ENCODE results near the gene WDR27.

The WDR27 gene

GRCh38 chr6:169701954-169702839 lies at the start of gene WDR27, which contains the start of gene C6orf120:
TSS of gene WDR27 (minus strand) at chr6:169702029. CDS start at chr6:169689005, 13,024 bp downstream.
TSS of gene C6orf120 (plus strand) at chr6:169702126. CDS start at chr6:169702460, 334 bp downstream.
- no peak for DNase-seq

- no peak for DNase-seq
Observed at GRCh38 chr6:169746556-169746955, 44.7 kb upstream of the WDR27 start.

GRCh38 chr6:169745405-169745804 lies 43.6 kb upstream of the WDR27 start:
- DNase-seq: no peak

DNA sequence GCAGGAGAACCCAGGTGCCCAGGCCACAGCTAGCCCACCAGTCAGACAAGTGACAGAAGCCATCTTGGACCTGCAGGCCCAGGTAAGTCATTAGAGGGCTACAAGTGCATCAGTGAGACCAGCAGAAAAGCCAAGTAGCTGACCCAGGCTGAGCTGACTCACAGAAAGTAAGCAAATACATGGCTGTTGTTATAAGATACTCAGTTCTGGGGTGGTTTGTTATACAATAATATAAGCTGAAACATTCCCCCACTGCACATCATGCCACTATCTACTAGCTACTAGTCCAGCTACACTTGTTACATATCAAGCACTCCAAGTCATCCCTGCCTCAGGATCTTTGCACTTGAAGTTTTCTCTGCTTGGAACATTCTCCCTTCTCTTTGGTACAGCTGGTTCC lies 39.5 kb upstream of the WDR27 start:
- DNase-seq: no peak

DNA sequence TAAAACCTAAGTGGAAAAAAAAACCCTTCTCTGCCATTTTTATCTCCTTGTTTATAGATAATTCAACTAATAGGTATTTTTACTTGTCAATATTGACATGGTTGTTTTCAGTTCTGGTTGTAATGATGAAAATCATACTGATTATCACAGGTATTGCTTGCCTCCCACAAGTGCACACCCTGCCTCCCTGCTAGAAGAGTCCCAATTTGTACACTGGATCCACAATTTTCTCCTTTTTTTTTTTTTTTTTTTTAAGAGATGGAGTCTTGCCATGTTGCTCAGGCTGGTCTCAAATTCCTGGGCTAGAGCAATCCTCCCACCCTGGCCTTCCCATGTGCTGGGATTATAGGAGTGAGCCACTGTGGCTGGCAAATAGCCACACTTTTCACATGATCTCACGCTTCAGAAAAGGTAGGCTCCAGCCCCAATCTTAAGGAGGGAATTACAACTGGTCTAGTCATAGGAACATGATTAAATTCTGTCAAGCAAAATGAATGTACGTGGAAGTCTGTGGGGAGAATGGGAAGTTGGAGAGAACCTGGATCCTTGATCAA lies 37.2 kb upstream of the WDR27 start:
- no peak for DNase-seq

GRCh38 chr6:169738204-169738975 lies 36.6 kb upstream of the WDR27 start:
- no peak for DNase-seq

DNA sequence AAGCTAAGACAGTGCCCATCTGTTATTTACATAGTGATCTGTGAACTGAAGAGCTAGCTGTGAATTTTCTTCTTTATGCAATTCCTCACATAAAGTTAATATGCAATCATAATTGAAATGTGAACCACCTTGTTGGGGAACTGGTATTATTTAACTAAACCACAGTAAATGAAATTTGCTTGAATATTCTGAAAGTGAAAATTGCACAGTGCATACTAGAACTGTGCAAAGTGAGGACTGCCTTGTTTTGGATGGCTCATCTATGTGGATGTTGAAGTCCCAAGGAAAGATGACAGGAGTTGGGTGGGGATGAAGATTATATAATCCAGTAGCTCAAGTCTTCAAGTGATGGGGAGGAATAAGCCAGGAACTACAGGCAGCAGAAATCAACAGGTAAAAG lies 28.1 kb upstream of the WDR27 start:
- DNase-seq: no peak

- DNase-seq: no peak
Observed at GRCh38 chr6:169726963-169727362, 25.1 kb upstream of the WDR27 start.

DNA sequence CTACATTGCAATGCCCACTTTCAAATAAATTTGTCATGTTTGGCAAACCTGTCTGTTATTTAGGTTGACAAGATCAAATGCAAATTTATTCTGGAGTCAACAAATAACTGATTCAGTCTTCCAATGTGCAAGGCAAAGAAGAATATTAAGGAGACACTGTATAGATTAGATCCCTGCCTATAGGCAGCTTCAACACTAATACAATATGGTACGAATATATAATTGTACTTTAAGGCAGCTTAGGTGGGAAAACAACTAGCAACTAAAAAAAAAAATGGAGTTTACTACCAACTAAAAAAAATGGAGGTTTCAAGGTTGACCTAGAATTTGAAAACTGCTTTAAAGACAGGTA lies 24.2 kb upstream of the WDR27 start:
- no peak for DNase-seq

GRCh38 chr6:169725125-169726048 lies 23.6 kb upstream of the WDR27 start:
- DNase-seq: no peak

DNA sequence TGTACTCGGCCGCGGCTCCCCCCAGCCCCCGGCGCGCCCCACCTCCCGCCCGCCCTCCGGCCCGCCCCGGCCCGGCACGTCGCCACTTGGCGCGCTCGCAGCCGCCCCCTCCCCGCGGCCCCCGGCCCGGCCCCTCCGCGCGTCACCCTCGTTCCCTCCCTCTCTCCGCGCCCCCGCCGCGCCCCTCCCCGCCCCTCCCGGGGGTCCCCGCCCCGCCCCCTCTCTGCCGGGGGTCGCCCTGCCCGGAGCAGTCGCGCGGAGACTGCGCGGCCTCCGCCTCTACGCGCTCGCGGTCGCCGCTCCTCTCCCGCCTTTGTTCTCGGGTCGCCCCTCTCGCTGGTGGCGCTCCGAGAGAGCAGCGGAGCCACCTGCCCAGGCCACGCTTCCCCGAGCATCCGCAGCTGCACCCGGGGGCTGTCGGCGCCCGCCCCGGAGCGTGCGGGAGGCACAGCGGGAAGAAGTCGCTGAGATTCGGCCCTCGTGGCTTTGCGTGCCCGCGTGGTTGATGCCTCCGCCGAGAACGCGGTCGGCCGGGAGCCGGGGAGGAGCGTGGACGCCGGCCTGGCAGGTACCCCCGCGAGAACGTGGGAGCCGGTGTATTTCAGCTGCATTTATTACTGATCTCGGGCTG lies 22.8 kb upstream of the WDR27 start, which contains the start of gene PHF10:
TSS of gene PHF10 (minus strand) at position 7 of the 631 bp plus-strand sequence. CDS start 569 bp downstream, outside the sequence.
- DNase-seq: no peak

DNA sequence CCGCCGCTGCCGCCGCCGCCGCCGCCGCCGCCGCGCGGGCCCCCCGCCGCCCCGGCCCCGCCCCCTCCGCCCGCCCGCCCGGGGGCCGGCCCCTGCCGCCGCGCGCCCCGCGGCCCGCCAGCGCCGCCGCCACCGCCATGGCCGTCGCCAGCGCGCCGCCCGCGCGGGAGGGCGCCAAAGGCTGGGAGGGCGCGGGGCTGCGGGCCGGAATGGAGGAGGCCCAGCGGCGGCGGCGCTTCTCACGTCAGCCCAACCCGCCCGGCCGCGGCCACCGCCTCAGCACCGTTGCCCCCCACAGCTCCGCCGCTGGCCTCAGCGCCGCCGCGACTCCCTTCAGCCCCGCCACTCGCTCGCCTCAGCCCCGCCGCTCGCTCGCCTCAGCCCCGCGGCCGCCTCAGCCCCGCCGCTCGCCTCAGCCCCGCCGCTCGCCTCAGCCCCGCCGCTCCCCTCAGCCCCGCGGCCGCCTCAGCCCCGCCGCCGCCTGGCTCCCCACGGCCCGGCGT lies 22.2 kb upstream of the WDR27 start:
- no peak for DNase-seq

DNA sequence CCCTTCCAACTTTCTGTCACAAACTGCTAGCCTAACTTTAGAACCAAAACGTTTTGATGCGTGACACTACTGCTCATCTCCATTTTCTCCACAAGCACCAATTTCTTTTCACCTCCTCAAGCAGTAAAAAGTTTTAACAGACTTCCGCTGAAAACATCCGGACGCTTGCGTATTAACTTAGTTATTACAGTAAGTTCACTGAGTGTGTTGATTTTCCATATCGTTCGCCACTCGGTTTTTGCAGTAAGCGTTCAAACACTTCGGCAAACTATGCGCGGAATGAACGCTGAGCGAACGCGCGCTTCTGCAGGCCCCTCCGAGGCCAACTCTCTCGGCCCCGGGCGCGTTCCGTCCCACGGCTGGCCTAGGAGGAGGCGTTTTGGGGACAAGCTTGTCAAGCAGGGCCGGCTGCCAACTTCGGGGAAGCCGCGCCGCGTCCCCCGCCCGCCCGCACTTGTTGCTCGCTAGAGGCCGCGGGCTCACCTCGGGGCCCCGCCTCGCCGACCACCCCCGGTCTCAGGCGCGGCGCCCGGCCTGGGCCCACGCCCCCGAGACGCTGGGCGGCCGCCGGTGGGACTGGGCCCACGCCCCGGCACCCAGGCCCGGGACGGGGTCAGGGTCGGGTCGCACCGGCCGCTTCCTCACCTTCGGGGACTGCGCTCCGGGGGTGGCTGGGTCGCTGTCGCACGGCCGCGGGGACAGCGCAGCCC lies 21.5 kb upstream of the WDR27 start:
- no peak for DNase-seq

DNA sequence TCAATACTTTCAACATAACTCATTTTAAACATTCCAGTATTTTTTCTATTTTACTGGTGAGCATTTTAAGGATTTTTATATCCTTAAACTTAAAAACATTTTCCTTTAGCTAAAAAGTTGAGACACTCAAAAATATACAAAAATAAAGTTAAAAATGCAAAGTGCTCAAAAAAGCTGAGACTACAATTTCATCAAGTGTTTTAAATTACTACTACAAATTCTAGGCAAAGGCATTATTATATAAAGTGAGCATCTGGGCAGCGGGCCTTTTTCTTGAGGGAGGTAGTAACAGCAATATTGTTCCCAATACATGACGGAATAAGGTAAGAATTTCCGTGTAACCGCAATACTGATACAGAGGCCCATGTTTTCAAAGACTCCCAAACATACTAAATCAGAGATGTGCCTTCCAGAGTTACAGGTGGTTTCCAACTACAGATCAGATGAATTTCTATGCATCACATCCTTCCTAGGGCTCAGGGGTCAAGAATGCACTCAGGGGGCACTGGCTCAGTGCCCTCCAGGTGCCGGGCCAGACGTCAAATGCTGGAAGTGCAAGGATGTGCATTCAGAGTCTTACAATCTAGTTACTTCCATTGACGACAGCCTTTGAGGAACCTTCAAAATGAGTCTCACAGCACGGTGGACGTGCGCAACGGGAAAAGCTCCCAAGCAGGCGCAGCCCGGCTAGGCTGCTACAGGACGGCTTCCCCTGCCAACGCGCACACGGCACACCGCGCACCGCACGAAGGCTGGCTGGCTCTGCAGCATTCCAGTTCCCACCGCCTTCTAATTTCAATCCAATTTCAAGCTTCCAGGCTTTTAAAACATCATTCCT lies 20.8 kb upstream of the WDR27 start:
- no peak for DNase-seq

- no peak for DNase-seq
Observed at GRCh38 chr6:169720207-169720855, 18.5 kb upstream of the WDR27 start.

DNA sequence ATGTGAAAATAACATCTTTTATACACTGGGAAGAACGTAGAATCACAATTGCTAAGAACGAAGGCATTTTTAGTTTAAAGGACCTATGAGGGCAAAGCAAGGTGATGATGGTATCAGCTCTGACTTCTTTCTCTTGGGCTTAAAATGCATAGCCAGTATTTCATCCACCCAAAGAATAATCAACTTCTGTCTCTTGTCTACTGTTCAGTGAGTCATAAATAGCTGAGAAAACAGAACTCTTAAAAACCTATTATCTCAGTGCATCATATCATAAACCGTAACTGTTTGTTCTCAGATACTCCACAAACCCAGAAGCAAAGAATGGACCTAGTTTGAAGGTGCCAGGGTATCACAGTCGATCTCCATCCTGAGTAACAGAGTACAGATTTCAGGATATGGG lies 17.3 kb upstream of the WDR27 start:
- no peak for DNase-seq

GRCh38 chr6:169714595-169714994 lies 12.8 kb upstream of the WDR27 start:
- DNase-seq: no peak

DNA sequence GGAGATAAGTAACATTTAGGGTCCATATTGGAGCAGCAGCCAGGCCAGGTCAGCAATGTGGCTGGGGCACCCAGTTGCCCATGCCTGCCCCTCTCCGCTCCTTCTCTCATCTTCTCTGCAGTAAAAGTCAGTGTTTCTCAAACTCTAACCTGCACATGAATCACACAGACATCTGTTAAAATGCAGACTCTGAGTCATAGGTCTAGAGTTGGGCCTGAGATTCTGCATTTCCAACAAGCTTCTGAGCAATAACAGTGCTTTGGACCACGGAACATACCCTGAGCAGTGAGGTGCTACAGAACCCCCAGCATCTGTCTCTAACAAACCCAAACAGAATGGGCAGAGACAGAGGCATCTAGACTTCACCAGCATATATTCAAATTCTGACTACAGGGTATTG lies 12.3 kb upstream of the WDR27 start:
- DNase-seq: no peak

DNA sequence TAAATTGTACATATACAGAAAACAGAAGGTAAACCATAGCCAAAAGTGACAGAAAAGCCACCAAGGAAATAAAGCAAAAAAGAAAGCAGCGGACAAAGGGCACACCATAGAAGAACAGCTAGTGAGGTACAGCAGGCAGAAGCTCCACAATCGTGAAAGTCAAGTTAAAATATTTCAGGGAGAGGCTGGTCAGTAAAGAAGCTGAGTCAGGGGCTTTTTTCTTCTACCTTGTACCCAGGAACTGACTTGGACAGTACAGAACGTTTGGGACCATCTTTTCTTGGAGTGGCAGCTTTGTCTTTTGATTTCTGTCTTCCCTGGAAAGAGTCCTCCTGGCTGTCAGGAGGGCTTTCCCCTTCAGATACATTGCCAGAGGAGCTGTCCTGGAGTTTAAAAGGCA lies 8.2 kb upstream of the WDR27 start:
- DNase-seq: no peak

DNA sequence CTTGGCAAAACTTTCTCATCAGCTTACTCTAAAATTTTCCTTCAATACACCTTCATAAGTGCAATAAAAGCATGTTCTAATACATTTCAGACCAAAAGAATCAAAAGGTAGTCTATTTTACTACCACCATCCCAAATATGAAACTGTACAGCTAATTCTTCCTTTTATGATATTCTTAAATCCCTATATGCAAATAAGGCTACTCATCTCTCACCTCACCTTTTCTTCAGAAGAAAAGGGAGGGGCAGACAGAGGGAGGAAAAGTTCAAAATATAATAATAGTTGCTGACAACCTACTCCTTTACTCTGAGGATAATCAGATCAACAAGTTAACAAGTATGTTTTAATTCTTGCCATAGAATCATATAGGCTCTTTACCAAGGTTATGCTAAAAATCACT lies 7.5 kb upstream of the WDR27 start:
- no peak for DNase-seq

All from cortex of kidney (tissue), 1 donor.